GM12892 (cell line): Measurements from ENCODE around the gene LYSET. TPM values are rescaled to one million over a fixed set of nuclear protein-coding genes. Genes with fewer than 3 reads are reported as not detected.
"Not testable (repeated sequence)": the region's sequence is repeated elsewhere in the genome, so short reads cannot be mapped to it uniquely, and the experiment has no call there.

ENCODE experiments used
- DNase-seq: peaks from one replicate; pipeline ENCODE4 v3.0.0; 2011; ENCODE audit not compliant: insufficient read length
- FAIRE-seq: peaks from 2 replicates; lab custom pipeline; 2011; peaks lifted over from hg19 to GRCh38; lab: Jason Lieb, UNC
- POLR2A ChIP-seq: IDR thresholded peaks from 2 replicates; pipeline ENCODE4 v1.6.1; 2011; ENCODE audit warnings: low read depth, low read length, control low read depth
- POLR2AphosphoS5 ChIP-seq: IDR thresholded peaks from 2 replicates; pipeline ENCODE4 v1.6.1; 2011; ENCODE audit warnings: low read depth, low read length, control low read depth
- TAF1 ChIP-seq: IDR thresholded peaks from 2 replicates; pipeline ENCODE4 v1.6.1; 2011; ENCODE audit warnings: low read depth, mild to moderate bottlenecking, control low read depth, low read length, borderline replicate concordance
- polyA plus RNA-seq: library from polyadenylated mRNA; unstranded; fragments of >200 nt; gene quantifications from one replicate; pipeline ENCODE4 v1.2.1, GENCODE V29; 2012; ENCODE audit warnings: missing spikeins, inconsistent platforms; ENCODE audit not compliant: missing spikeins

LYSET gene, protein sequence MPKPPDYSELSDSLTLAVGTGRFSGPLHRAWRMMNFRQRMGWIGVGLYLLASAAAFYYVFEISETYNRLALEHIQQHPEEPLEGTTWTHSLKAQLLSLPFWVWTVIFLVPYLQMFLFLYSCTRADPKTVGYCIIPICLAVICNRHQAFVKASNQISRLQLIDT
- 19.0 TPM for polyA plus RNA-seq

DNA sequence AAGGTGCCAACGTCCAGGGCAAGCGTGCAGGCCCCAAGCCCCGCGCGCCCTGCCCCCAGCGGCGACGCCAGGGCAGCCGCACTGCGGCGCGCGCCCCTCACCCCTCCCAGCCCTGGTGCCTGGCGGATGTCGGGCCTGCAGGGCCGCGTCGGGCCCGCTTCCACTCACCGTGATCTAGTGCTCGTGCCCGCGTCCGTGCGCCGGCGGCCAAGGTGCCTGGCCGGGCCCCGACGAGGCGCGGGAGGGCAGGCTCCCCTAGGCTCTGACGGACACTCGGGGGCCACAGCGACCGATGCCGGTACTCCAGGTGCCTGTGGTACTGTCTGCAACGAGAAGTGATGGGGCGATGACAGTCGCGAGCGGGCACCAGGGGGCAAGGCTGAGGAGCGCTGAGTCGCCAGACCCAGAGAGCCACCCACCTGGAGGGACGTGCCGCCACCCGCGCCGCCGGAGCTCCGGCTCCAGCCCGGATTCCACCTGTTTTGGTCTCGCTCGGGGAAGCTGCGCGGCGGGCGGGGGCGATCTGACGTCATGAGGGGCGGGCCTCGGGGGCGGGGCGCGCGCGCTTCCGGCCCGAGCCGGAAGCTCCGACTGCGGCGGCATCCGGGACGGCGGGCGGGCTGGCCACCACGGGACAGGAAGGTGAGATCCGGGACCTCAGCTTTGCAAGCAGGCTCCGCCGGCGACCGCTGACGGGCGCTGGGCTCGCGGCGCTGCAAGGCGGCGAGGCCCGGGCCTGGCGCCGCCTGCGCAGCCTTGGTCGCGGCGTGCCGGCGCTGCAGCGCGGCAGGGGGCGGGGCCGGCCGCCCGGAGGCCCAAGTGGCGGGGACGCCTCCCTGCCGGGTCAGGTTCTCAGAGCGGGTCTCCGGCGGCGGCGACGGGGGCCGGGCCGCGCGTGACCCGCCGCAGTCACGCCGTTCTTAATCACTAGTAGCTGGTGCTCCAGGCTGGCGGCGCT, at the start of gene LYSET, which contains the start of gene MOAP1:
Gene LYSET (plus strand): TSS at position 927 of the 958 bp plus-strand sequence. CDS start 89 bp downstream, outside the sequence.
Gene MOAP1 (minus strand): TSS at position 507 of the 958 bp plus-strand sequence. CDS start 655 bp downstream, outside the sequence.
- DNase-seq (peak; percentile 84), FAIRE-seq (peak; percentile 90)
- TF ChIP-seq POLR2A = peak; percentile 78; the same call in 1 of the 2 replicates
- TF ChIP-seq POLR2AphosphoS5 = peak; percentile 47; the same call in 1 of the 2 replicates
- 0 out of 2 replicates have a peak, but pooled peaks have one; percentile 20 for TF ChIP-seq TAF1

DNA sequence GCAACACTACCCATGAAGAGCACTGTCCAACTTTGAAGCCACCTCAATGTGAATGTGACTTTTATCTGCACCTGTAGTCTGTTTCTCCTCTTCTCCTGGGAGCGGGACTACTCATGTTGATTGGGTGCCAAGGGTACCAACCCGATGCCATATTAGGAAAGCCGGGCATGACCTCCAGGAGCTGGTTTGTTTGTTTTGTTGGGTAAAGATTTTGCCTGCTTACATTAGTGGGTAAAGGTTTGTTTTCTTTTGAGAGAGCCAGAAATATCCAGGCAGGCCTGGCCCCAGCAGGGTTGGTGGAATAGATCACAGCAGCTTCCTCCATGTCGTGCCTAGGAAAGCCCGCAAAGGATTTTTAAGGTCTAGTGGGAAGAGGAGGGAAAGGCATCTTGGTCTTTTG, 49.7 kb upstream of the LYSET start:
- FAIRE-seq = no peak
- DNase-seq = no peak

DNA sequence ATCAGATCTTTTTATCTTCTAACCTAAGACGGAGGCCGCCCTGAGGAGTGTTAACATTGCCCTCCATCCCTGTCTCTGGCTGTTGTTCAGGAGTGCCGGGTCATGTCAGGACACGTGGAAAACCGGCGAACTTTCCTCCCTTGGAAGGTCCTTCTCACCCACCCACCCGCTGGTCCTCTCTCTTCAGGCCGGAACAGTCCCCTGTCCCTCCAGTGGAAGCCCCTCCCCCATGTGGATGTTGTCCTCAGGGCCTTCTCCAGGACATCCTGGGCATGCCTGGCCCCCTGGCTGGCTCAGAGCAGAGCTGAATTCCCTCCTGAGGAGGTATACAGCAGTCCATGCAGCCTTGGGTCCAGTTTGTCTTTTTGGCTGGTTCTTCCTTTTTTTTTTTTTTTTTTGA, 49.1 kb upstream of the LYSET start:
- TF ChIP-seq TAF1 (no peak), POLR2AphosphoS5 (no peak), POLR2A (no peak)
- no peak for DNase-seq
- FAIRE-seq = no peak

More for the DNA sequence above, 49.7 kb upstream of the LYSET start:
- TF ChIP-seq POLR2A (no peak), POLR2AphosphoS5 (no peak), TAF1 (no peak)

DNA sequence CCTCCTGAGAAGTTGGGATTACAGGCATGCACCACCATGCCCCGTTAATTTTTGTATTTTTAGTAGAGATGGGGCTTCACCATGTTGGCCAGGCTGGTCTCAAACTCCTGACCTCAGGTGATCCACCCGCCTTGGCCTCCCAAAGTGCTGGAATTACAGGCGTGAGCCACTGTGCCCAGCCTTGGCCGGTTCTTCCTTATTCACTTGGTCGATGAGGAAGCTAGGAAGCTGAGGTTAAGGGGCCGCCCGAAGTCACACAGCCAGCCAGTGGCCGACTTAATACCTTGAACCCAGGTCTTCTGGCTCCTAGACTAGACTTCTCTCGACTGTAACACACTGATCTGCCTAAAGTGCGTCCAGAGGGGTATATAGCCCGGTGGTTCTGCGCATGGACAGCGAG, 48.6 kb upstream of the LYSET start:
- FAIRE-seq, DNase-seq: not testable (repeated sequence)

DNA sequence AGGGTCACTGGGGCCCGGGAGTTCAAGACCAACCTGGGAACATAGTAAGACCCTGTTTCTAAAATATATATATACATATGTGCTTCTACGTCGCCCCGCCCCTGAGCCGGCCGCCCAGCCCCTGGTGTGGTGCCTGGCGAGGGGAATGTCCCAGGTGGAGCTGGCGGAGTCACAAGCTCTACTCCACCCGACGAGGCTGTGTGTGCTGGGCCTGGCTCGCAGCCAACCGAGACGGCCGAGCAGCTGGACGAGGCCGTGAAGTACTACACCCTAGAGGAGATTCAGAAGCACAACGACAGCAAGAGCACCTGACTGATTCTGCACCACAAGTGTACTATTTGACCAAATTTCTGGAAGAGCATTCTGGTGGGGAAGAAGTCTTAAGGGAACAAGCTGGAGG, 47.3 kb upstream of the LYSET start:
- DNase-seq (no peak), FAIRE-seq (no peak)
- TF ChIP-seq POLR2AphosphoS5 (no peak), TAF1 (no peak), POLR2A (no peak)

DNA sequence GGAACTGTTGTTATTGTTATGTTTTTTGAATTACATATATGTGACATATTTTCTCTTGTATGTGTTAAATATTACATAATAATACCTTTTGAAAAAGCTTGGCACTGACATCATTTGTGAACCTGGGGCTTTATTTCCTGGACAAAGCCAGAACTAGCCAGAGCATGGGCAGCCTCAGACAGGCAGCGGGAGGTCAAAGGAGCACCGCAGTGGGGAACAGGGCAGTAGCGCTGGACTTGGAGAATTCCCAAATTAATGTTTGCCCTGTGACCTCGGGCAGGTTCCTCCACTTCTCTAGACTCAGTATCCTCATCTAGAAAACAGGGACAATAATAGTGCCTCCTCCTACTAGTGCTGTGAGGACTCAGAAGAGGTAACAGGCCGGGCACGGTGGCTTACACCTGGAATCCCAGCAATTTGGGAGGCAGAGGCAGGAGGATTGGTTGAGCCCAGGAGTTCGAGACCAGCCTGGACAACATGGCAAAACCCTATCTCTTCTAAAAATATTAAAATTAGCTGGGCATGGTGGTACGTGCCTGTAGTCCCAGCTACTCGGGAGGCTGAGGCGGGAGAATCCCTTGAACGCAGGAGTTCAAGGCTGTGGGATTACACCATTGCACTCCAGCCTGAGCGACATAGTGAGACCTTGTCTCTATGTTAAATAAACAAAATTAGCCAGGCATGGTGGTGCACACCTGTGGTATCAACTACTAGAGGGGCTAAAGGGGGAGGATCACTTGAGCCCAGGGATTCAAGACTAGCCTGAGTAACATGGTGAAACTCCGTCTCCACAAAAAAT, 42.1 kb upstream of the LYSET start:
- TF ChIP-seq POLR2A (no peak), TAF1 (no peak), POLR2AphosphoS5 (no peak)
- DNase-seq = no peak

DNA sequence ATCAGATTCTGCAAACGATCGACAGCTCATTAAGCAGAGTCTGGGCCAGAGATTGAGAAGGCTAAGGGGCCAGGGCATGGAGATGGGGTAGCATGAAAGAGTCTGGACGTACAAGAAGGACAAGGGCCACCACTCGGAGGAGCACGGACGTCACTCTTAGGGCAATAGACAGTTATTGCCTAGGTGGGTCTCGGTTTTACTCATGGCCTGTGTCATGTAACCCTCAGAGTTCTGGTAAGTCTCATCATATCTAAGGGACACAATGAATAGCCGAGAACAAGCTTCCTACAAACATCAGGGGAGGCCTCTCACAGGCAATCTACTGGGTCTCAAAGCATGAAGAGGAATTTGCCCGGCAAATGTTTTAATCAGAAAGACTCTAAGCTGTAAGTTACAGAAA, 39.0 kb upstream of the LYSET start:
- peak; percentile 70 for FAIRE-seq
- TF ChIP-seq POLR2A = no peak
- no peak for TF ChIP-seq POLR2AphosphoS5
- TF ChIP-seq TAF1 = no peak

More for the DNA sequence above, 42.1 kb upstream of the LYSET start:
- FAIRE-seq = no peak

DNA sequence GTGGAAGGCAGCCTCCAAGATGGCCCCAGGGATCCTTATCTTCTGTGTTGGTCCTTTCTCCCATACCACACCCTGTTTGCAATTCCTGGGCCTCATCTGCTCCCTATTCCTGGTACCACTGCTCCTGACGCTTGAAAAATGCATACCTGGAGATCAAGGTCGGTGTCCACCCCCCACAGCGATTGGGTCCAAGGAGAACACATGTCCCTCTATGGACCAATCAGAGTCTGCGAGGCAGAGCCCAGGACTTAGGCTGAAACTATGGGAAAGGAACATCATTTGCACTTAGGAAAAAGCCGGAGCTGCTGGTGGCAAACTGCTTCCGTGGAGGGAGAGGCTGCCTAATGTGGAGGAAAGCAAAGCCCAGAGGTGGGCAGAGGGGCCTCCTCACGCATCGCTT, 36.1 kb upstream of the LYSET start:
- TF ChIP-seq POLR2A = no peak
- no peak for TF ChIP-seq TAF1
- TF ChIP-seq POLR2AphosphoS5 = no peak
- no peak for FAIRE-seq

More for the DNA sequence above, 39.0 kb upstream of the LYSET start:
- DNase-seq = no peak

DNA sequence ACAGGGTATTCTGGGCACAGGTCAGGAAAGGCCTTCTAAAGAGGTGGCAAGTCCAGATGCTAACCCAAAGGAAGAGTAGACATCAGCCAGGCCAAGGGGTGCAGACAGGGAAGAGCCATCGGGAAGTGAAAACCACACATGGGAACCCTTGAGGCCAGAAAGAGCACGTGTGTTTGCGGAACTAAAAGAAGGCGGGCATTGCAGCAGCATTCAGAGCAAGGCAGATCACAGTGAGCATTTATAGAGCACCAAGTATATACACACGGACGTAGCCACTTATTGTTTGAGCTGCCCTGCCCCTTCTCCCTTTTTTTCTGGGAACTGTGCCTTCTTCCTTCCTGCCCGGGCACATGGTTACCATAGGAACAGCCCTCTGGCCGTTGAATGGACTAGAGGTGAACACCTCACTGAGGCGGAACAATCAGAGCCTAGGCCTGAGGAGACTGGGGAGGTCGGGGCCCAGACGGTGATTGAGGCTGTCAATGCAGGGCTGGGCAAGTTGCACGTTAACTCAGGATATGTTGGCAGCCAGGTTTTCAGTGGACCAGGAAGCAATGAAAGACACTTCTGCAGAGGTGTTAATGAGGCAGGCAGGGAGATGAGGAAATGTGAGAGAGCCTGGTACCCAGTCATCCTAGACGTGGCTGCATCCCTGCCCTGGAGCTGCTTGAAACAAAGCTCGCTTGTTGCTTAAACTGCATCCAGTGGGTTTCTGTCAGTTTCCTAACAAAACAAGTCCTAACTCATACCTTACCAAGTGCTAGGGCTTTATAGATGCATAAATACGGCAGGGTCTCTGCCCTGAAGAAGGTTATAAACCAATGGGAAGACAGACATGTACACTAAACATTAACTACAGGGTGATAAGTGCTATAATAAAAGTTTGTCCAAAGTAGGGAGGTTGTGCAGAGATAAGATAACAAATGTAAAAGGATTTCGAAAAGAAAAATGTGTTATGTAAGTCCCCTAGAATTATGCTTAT, 34.6 kb upstream of the LYSET start:
- DNase-seq (no peak), FAIRE-seq (no peak)
- TF ChIP-seq TAF1 = no peak

More for the DNA sequence above, 36.1 kb upstream of the LYSET start:
- DNase-seq = no peak

DNA sequence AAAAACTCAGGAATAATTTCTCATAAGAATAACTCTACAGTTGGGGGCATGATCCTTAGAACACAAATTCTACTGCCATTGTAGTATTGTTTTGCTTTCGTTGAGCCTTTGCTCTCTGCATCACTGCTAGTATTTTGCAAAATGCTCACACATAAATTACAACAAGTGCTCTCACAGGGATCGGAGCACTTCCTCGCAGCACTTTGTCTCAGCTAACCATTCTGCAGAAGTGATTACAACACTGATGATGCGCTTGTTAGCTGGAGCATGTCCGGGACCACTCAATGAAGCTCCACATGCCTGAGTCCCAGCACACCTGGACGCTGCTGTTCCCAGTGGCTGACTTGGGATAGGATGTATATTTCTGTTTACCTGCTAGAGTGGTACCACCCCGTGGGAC, 32.0 kb upstream of the LYSET start:
- no peak for FAIRE-seq

More for the DNA sequence above, 32.0 kb upstream of the LYSET start:
- no peak for DNase-seq
- no peak for TF ChIP-seq POLR2AphosphoS5
- TF ChIP-seq TAF1 = no peak
- TF ChIP-seq POLR2A = no peak
